Measurements from ENCODE around the gene KBTBD8.

- no peak for TF ChIP-seq CTCF (IDR thresholded peaks at IDR 0.05)
- no peak for TF ChIP-seq ZFX (IDR thresholded peaks at IDR 0.05; ENCODE audit: borderline replicate concordance)
Measured at GRCh38 chr3:66986406-66986805, 11.7 kb upstream of the KBTBD8 start.

All from 22Rv1 (cell line).